Chondrocyte (in vitro differentiated cells): ENCODE results near the gene SPAG8. TPM values are rescaled to one million over a fixed set of nuclear protein-coding genes. Genes with fewer than 3 reads are reported as not detected.
A peak's percentile ranks its signal among the peaks of the same experiment; 100 is the strongest.

Experiments
- DNase-seq: peaks from one replicate; pipeline ENCODE4 v3.0.0; 2021; ENCODE audit warnings: mixed read lengths, low spot score
- H3K27ac Mint-ChIP-seq: one replicate; pipeline ENCODE4 v1.8.0; 2021; ENCODE audit warnings: mild to moderate bottlenecking, moderate library complexity, mixed read lengths; ENCODE audit not compliant: unreplicated experiment
- H3K27me3 Mint-ChIP-seq: 2 replicates; pipeline ENCODE4 v1.8.0; 2021; ENCODE audit warnings: low read depth, mixed read lengths
- H3K36me3 Mint-ChIP-seq: 2 replicates; pipeline ENCODE4 v1.8.0; 2021; ENCODE audit warnings: low read depth, mixed read lengths
- H3K4me1 Mint-ChIP-seq: 2 replicates; pipeline ENCODE4 v1.8.0; 2021; ENCODE audit warnings: low read depth, mild to moderate bottlenecking, mixed read lengths
- H3K4me3 Mint-ChIP-seq: one replicate; pipeline ENCODE4 v1.8.0; 2021; ENCODE audit warnings: mild to moderate bottlenecking, moderate library complexity, mixed read lengths; ENCODE audit not compliant: unreplicated experiment
- H3K9me3 Mint-ChIP-seq: 2 replicates; pipeline ENCODE4 v1.8.0; 2021; ENCODE audit warnings: low read depth, mixed read lengths
- total RNA-seq: library from RNA; stranded (reverse); gene quantifications from 3 replicates; pipeline ENCODE4 v1.2.1, GENCODE V29; 2021
- TF ChIP-seq, protein P1 (sequence below): fragments of 200-600 bp; sonication (generic); IDR thresholded peaks from 2 replicates; pipeline ENCODE4 v1.5.0; 2021; ENCODE audit warnings: antibody characterized with exemption, mild to moderate bottlenecking, moderate library complexity

SPAG8 gene
- total RNA-seq, 1 donor from 2014 or later, result 0.30 TPM

DNA sequence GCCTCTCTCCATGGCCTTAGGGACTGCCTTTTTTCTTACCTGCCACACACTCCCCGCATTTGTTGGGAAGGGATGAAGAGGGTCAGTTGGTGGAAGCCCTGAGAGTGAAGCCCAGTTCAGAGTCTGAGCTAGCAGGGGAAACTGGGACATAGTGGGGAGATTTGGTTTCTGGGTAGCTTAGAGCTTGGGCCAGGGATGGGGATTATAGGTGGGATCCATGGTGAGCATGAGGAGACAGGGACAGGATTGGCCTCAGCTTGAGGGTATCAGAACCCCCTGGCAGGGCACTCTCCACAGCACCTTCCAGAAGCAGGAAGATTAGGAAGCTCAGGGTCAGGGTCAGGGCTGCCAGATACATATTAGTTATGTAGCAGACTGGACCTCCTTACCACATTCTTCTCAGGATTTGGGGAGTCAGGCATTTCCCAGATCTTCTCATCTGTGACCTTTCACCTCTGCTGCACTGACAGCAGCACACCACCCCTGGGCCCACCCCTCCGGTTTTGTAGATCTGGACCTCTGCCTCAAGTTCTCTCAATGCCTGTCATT is 40.3 kb upstream of the SPAG8 start:
- DNase-seq, result no peak
- H3K27ac Mint-ChIP-seq, result no peak overlapping the region
- peaks cover 11% of the 10 kb centered on the region for H3K4me1 Mint-ChIP-seq
- TF ChIP-seq, protein P1, sequence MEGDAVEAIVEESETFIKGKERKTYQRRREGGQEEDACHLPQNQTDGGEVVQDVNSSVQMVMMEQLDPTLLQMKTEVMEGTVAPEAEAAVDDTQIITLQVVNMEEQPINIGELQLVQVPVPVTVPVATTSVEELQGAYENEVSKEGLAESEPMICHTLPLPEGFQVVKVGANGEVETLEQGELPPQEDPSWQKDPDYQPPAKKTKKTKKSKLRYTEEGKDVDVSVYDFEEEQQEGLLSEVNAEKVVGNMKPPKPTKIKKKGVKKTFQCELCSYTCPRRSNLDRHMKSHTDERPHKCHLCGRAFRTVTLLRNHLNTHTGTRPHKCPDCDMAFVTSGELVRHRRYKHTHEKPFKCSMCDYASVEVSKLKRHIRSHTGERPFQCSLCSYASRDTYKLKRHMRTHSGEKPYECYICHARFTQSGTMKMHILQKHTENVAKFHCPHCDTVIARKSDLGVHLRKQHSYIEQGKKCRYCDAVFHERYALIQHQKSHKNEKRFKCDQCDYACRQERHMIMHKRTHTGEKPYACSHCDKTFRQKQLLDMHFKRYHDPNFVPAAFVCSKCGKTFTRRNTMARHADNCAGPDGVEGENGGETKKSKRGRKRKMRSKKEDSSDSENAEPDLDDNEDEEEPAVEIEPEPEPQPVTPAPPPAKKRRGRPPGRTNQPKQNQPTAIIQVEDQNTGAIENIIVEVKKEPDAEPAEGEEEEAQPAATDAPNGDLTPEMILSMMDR, result no peak
- no peaks in the 10 kb centered on the region for H3K27me3 Mint-ChIP-seq
- no peaks in the 10 kb centered on the region for H3K9me3 Mint-ChIP-seq
- H3K4me3 Mint-ChIP-seq, result no peak overlapping the region
- peaks cover 6% of the 10 kb centered on the region for H3K36me3 Mint-ChIP-seq

GRCh38 chr9:35847792-35848572 is 35.9 kb upstream of the SPAG8 start:
- no peak for DNase-seq
- no peaks in the 10 kb centered on the region for H3K9me3 Mint-ChIP-seq

DNA sequence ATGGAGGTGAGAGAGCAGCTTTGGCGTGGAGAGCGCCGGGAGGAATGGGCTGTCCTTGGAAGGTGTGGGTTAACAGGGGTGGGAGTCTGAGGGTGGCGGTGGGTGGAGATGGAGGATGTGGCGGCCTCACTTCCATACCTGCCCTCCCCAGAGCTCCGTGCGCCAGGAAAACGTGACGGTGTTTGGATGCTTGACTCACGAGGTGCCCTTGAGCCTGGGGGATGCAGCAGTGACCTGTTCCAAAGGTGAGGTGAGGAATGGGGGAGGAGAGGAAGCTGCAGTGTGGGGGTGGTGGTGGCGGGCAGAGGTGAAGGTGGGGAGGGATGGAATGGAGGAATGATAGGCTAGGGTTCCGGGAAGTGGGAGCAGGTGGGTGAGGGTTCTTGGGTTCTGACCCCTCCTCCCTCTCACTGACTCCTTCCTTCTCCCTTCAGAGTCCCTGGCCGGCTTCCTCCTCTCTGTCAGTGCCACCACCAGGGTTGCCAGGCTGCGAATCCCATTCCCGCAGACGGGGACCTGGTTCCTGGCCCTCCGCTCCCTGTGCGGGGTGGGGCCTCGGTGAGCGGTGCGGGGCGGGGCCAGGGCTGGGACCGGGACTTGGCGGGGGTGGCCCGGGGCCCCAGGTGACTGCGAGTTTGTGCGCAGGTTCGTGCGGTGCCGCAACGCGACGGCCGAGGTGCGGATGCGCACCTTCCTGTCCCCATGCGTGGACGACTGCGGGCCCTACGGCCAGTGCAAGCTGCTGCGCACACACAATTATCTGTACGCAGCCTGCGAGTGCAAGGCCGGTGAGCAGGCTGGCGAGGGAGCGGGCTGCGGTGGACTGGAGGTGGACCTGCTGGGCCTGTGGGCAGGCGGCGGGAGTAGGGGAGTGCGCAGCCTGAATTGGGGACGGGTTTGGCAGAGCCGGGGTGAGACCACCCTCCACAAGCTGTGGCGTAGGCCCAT is 34.0 kb upstream of the SPAG8 start:
- DNase-seq, result peak; percentile 85
- Mint-ChIP-seq H3K36me3 (peaks cover 5% of the 10 kb centered on the region), H3K4me3 (no peak overlapping the region), H3K4me1 (peaks cover 25% of the 10 kb centered on the region), H3K27ac (no peak overlapping the region), H3K27me3 (no peaks in the 10 kb centered on the region), H3K9me3 (no peaks in the 10 kb centered on the region)
- TF ChIP-seq, protein P1, result no peak

More at GRCh38 chr9:35847792-35848572, 35.9 kb upstream of the SPAG8 start:
- peaks cover 7% of the 10 kb centered on the region for H3K36me3 Mint-ChIP-seq
- peaks cover 25% of the 10 kb centered on the region for H3K4me1 Mint-ChIP-seq
- peak overlapping the region; percentile 39 for H3K27ac Mint-ChIP-seq
- TF ChIP-seq, protein P1, result no peak
- H3K27me3 Mint-ChIP-seq, result no peaks in the 10 kb centered on the region
- no peak overlapping the region for H3K4me3 Mint-ChIP-seq

GRCh38 chr9:35844628-35845270 is 32.7 kb upstream of the SPAG8 start:
- peak; percentile 3 for DNase-seq
- TF ChIP-seq, protein P1, result peak; percentile 15
- peaks cover 6% of the 10 kb centered on the region for H3K36me3 Mint-ChIP-seq
- peak overlapping the region; percentile 77 for H3K27ac Mint-ChIP-seq
- no peaks in the 10 kb centered on the region for H3K9me3 Mint-ChIP-seq
- no peaks in the 10 kb centered on the region for H3K27me3 Mint-ChIP-seq
- peaks cover 25% of the 10 kb centered on the region for H3K4me1 Mint-ChIP-seq
- H3K4me3 Mint-ChIP-seq, result no peak overlapping the region
